22Rv1 (cell line): ENCODE measurements around the gene DOK3.

ENCODE experiments used
- H3K27ac ChIP-seq: fragments of 450-650 bp; 2 replicates; pipeline ENCODE4 v1.5.1; 2017
- ZFX ChIP-seq: fragments of 450-650 bp; IDR thresholded peaks from 2 replicates; pipeline ENCODE4 v1.6.1; 2017; ENCODE audit warnings: antibody characterized with exemption, borderline replicate concordance
- TF ChIP-seq, protein P1 (sequence below): fragments of 450-650 bp; IDR thresholded peaks from 2 replicates; pipeline ENCODE4 v1.5.1; 2017; ENCODE audit warnings: mild to moderate bottlenecking

Gene DOK3

GRCh38 chr5:177509381-177509951 lies at the start of gene DOK3:
TSS of gene DOK3 (minus strand) at chr5:177509826. CDS start at chr5:177509540, 286 bp downstream.
- H3K27ac ChIP-seq: no peak within 1 kb of the TSS
- no peak for TF ChIP-seq ZFX
- TF ChIP-seq, protein P1, sequence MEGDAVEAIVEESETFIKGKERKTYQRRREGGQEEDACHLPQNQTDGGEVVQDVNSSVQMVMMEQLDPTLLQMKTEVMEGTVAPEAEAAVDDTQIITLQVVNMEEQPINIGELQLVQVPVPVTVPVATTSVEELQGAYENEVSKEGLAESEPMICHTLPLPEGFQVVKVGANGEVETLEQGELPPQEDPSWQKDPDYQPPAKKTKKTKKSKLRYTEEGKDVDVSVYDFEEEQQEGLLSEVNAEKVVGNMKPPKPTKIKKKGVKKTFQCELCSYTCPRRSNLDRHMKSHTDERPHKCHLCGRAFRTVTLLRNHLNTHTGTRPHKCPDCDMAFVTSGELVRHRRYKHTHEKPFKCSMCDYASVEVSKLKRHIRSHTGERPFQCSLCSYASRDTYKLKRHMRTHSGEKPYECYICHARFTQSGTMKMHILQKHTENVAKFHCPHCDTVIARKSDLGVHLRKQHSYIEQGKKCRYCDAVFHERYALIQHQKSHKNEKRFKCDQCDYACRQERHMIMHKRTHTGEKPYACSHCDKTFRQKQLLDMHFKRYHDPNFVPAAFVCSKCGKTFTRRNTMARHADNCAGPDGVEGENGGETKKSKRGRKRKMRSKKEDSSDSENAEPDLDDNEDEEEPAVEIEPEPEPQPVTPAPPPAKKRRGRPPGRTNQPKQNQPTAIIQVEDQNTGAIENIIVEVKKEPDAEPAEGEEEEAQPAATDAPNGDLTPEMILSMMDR: no peak

- H3K27ac ChIP-seq: no peak overlapping the region
- TF ChIP-seq, protein P1: no peak
- no peak for TF ChIP-seq ZFX
Measured at GRCh38 chr5:177557796-177558195, 48.2 kb upstream of the DOK3 start.

DNA sequence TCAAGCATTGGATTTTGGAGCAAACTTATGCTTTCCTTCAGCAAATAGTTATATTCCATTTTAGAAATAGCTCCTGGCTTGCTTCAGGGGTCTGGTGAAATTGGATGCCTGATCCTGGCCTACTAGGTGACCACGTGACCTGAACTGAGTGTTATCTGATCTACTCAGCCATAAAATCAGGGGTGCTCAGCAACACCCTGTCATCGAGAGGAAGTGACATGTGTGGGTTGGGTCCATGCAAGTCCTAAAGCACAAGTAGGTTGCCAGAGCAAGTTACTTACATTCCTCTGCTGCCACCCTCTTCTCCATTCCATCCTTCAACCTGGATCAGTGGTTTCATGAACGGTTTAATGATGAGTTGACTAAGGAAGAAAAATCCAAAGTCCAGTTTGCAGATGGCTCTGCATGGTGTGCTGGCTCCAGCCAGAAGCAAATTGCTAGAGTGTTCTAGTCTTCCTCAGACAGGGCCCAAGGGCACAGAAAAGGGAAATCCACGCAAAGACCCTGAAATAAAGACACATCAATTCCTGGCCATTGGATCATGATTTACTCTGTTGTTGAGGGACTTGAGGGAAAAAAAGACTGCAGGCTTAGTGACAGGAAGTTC lies 47.5 kb upstream of the DOK3 start:
- H3K27ac ChIP-seq: no peak overlapping the region
- TF ChIP-seq, protein P1: no peak
- no peak for TF ChIP-seq ZFX

DNA sequence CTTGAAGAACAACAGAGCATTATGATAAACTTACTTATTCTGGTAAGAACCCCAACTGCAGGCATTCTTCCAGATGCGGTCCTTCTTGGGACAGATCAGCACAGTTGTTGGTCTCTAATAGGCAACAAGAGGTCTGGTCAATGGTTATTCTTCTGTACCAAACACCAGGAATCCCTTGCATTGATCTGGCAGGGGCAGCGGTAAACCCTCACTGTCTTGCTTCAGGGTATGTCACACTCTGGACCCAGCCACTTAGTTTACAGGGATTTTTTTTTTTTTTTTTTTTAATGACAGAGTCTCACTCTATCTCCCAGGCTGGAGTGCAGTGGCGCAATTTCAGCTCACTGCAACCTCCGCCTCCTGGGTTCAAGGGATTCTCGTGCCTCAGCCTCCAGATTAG lies 46.0 kb upstream of the DOK3 start:
- H3K27ac ChIP-seq: no peak overlapping the region
- TF ChIP-seq, protein P1: no peak
- TF ChIP-seq ZFX: no peak

GRCh38 chr5:177555228-177555627 lies 45.6 kb upstream of the DOK3 start:
- H3K27ac ChIP-seq: peak overlapping the region; percentile 72
- TF ChIP-seq, protein P1: no peak
- no peak for TF ChIP-seq ZFX

DNA sequence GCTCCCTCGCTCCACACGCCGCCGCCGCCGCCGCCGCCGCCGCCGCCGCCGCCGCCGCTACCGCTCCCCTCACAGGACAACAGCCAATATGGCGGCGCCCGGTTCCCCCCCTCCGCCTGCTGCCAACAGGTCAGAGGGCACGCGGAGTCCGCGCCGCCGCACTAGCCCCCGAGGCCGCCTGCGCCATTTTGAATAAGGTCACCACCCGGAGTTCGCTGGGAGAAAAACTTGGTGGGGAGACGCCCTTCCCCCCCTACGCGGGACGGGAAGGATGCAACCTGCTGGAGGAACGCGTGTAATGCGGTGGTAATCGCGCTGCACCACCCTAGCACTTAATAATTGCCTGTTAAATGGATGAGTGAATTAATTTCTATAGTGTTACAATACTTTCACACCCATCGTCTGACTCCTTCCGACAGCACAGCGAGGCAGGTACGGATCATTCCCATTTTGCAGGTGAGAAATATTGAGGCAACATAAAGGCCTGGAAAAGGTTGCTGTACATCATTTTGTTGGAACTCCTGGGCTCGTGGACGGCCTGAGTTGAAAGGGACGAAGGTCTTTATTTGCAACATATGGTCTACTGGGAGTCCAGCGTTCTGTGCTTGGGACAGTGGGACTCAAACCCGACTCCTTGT lies 45.0 kb upstream of the DOK3 start, which contains the start of gene FAM193B:
Gene FAM193B (minus strand): TSS at position 90 of the 638 bp plus-strand sequence. CDS start 105 bp downstream, outside the sequence.
- no peak for TF ChIP-seq ZFX
- TF ChIP-seq, protein P1: peak; percentile 33; the same call in 1 of the 2 replicates
- peak within 1 kb of the TSS; percentile 72 for H3K27ac ChIP-seq
